Superior temporal gyrus (tissue), 1 donor: ENCODE measurements around the gene AGER.
"Not testable (repeated sequence)": the region's sequence is repeated elsewhere in the genome, so short reads cannot be mapped to it uniquely, and the experiment has no call there.

Experiments
- DNase-seq: peaks from one replicate; pipeline ENCODE4 v3.0.0-alpha.2; 2016; ENCODE audit errors: extremely low spot score

Gene AGER

DNA sequence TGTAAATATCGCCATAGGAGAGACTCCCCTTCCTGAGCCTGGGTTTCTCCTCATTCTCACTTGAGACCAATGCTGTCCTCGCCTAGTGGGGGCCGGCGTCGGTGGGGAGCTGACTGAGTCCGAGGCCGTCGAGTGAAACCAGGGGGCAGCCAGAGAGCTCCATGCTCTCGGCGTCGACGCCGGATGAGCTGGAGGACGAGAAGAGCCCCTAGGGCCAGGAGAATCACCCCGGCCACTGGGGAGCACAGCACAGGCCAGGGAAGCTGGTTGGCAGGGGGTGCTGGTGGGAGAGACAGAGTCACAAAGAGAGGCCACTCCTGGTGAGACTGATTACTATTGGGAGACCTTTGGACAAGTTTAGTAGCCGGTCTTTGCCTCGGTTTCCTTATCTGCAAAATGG lies 14.8 kb upstream of the AGER start:
- DNase-seq: no peak

DNA sequence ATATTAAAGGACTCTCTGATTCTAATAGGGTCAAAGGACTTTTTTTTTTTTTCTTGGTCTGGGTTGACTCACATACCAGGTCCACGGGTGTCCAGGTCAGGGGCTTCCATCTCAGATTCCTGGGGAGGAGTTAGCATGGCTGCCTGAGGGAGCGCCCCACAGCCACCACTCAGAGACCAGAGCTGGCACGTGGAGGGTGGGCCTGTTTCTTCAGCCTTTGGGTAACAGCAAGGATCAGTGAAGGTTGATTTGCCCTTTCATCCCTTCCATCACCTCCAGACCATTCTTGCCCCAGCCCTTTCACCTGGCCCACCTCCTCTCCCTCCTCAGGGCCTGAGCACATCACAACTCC lies 14.3 kb upstream of the AGER start:
- no peak for DNase-seq

DNA sequence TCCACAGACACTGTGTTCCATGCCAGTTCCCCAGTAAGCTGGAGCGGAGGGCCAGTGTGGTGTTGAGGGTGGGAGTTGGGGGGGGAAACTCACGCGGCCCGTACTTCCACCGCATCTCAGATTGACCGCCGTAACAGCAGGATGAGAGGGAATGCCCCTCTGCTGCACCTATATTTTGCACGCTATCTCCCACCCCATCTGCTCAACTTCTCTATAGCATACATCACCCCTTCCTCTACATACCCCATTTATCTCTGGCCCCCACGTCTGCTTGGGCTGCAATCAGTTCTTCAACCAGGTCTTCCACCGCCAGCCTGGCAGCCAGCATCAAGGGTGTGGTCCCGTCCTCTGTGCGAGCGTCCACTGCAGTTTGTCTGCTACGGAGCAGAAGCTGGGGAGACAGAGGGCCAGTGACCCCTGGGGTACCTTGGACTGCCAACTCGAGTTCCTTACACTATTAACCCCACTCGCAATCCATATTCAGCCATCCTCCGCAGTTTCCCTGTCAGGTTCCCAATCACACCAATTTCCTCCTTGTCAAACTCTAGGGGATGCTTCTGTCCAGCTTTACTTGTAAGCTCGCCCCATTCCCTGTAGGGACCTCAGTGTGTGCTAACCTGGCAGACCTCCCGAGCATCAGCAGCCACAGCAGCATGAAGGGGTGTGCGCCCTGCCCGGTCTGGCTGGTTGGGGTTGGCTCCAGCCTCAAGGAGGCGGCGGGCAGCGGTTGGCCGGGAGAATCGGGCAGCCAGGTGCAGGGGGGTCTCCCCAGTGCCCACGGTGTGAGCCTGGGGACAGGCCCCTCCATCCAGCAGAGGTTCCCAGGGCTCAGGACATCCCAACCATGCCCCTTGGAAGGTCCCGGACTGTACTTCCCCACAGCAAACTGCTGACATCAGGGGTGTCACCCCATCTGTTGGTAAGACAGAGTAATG lies 12.9 kb upstream of the AGER start:
- DNase-seq: peak; percentile 48

DNA sequence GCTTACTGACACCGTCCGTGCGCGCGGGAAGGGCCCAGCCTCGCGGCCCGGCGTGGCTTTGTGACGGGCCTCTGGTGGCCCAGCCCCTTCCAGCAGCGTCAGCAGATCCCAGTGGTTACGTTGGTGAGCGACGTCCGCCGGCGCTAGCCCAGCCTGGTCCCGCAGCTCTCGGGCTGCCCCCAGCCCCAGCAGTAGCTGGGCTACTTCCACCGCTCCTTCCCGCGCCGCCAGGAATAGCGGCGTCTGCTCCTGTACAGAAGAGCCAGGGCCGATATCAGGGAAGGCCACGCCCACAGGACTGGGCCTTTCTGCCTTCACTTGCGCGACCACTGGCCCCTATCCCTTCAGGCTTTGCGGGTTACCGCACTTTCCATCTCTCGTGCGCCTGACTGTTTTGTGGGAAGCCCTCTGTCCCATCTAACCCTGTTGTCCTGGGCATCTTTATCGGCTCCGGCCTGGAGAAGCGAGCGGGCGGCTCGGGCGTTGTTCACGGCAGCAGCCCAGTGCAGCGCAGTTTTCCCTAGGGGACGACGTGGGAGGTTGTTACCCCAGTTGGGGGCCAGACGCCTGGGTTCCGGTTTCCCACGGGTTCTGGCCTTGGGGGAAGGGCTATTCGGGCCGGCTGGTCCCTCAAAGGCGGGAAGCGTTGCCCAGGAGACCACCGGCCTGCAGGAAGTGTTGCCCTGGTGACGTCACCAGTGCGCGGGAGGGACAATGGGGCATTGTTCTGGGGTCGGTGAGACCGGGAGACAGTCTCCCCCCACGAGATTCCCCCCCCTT lies 12.0 kb upstream of the AGER start:
- DNase-seq: peak; percentile 95

DNA sequence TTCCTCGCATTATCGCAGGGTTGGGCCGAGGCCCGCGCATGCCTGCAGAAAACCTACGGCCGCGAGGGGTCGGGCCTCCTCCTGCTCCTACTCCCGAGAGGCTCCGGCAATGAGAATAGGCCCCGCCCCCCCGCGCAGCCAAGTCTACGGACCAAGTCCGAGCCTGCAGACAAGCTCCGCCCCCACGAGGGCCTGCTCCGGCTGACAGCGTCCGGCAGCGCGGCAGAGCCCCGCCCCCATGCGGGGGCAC lies 11.5 kb upstream of the AGER start:
- DNase-seq: peak; percentile 98

DNA sequence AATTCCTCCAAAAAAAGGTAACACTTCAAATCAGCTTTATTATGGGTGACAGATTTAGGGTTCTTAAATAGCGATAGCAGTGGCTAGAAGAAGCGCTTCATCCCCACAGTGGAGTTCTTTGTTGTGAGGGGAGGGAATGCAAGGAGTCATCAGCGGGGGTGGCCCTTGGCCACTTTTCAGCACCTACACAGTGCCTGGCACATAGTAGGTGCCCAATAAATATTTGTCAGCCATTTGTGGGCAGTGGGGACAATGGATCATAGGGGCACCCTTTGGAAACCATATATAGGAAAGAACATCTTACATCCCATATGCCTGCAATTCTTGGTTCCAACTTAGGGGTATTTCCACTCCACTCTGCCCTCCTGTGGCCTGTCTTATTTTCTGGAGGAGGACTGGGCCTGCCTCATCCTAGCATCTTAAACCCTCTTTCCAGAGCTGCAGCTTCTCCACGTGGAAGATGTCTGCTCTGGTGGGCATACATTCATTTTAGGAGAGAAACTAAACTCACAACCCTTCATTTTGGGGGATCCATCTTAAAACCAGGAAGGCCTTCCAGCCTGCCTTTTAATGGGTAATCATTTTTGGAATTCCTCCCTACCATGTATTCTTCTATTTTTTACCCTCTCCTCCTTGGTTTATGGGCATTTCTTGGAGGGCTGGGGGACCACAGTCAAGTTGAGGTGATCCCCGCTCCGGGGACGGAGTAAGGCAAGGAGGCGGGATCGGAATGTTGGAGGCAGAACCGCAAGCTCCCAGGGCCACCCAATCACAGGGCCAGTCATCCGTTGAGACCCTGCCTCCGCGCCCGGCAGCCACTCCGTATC lies 11.0 kb upstream of the AGER start:
- DNase-seq: no peak

DNA sequence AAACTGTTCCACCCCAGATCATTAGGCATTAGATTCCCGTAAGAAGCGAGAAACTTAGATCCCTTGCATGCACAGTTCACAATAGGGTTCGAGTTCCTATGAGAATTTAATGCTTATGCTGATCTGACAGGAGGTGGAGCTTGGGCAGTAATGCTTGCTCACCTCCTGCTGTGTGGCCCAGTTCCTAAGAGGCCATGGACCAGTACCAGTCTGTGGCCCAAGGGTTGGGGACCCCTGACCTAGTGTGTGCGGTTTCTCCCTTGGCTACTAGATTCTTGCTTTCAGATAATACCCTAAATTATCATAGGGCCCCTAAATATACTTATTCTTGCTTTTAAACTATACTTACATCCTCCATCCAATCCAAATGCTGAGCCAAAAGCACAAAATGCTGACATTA lies 10.3 kb upstream of the AGER start:
- no peak for DNase-seq

DNA sequence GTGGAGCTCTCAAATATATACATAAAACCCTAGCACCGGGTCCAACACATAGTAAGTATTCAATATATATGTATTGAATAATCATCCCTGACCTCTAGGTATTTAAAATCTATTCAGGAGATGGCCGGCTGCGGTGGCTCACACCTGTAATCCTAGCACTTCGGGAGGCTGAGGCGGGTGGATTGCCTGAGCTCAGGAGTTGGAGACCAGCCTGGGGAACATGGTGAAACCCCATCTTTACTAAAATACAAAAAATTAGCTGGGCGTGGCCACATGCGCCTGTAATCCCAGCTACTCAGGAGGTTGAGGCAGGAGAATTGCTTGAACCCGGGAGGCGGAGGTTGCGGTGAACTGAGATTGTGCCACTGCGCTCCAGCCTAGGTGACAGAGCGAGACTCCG lies 9.0 kb upstream of the AGER start:
- not testable (repeated sequence) for DNase-seq

DNA sequence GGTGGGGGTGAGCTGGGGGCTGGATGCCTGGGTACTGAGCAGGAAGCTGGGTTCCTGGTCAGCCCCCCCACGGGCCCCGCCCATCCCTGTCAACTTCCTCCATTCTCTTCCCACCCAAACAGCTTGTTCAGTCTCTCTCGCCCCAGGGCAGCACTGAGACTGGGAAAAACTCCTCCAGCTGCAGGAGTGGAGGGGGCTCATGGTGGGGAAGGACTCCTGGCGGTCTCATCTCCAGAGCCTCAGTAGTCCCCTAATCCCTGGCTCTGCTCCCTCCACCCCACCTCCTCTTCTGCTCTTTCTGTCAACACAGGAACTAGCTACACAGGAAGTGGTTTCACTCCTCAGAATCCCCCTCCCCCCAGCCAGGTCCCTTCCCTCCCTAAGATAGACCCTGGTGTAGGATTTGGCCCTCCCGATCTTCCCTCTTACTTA lies 8.6 kb upstream of the AGER start, which contains the start of gene GPSM3:
Gene GPSM3 (minus strand): TSS at position 36 of the 432 bp plus-strand sequence. CDS start 130 bp downstream, outside the sequence.
- DNase-seq: no peak

DNA sequence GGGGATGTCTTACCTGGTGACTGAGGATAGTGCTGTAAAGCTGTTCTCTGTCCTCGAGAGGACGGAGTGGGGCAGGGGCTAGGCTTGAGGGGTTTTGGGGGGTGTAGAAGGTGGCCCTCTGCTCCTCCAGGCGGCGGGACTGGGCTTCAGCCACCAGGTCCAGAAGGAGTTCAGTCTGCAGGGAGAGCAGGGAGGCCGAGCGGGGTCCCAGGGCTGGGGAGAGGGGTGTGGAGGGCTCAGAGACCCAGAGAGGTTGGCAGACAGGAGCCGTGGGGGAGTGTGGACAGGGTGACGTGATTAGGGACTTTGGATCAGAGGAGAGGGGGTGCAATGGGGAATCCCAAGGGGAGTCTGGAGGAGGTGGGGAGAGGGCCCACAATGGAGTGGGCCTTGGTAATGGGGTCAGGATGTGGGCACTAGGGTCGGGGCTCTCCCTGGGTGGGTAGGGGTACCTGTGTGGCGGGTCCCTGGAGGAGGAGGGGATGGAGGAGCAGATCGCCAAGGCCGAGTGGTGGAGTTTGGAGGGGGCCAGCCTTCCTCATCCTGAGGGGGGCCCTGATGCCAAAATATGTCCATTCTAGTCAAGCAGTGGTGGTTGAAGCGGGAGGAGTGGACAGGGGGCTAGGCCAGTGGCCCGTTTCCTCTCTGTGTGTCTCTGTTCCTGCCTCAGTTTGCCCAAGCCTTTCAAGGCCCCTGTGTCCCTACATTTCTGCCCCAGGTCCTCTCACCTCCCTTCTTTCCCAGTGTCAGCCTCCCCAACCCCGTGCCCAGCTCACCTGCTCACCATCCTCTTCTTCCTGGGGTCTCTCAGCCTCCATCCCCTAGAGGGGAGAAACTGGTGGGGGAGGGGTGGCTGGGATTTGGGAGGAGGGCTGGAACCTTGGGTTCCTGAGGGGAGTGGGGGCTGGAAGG lies 7.9 kb upstream of the AGER start:
- DNase-seq: no peak

DNA sequence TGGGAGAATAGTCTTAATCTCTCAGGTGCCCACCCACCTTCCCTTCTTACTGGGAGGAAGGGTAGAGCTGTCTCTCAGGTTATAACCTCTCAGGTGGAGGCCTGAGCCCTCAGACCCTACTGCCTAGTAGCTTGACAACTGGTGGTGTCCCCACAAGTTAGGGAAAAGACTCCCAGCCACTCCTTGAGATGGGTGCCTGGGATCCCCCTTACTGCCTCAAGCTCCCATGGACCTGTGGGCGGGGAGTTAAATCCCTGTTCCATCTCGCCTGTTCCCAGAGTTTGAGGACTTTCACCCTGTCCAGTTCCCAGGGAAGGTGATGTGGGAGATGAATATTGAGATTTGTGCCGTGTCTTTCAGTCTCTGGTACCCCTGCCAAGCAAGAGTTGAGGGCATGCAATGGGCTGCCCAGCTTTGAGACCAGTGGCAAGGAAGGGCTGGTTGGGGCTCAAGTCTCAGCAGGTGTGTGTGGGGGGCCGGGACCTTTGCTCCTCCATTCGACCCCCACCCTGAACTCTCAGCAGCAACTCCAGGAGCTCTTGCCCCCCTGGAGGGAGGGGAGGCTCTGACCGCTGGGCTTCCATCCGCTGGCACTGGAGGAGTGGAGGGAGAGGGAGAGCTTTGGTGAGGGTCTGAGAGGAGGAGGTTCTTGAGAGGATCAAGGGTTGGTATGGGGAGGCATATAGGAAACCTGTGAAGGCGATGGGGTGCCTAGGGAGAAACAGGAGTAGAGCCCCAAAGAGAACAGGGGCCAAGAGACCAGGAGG lies 7.0 kb upstream of the AGER start:
- DNase-seq: no peak

DNA sequence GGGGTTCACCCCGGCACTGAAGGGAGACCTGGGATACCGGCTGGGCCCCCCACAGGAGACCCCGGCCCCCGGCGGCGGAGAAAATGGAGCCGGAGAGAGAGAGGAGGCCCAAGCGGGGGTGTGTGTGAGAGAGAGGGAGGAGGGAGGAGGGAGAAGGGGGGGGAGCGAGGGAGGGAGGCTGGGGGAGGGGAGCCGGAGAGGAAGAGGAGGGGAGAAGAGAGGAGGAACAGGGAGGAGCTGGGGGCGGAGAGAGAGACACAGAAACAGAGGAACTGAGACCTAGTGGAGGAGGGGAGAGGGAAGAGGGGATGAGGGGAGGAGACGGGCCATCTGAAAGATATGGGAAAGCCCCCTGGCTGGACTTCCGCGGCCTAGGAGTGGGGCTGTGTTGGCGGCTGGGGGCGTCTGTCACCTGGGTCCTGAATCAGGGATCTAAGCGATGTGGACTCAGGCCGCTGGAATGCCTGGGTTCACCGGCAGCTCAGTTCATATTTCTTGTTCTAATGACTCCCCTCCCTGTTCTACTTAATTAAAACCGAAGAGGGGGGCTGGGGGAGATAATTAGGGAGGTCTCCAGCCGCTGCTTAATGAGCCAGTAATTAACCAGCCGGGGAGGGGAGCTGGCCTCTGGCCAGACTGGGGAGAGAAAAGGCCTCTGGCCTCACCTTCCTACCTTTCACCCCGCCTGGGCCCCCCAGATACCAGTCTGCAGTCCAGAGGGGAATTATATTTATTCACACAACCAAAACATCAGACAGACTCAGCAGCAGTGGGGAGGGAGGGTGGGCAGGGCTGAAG lies 6.2 kb upstream of the AGER start, which contains the start of gene PBX2:
Gene PBX2 (minus strand): TSS at position 149 of the 798 bp plus-strand sequence. CDS start 287 bp downstream, outside the sequence.
- DNase-seq: peak; percentile 85

DNA sequence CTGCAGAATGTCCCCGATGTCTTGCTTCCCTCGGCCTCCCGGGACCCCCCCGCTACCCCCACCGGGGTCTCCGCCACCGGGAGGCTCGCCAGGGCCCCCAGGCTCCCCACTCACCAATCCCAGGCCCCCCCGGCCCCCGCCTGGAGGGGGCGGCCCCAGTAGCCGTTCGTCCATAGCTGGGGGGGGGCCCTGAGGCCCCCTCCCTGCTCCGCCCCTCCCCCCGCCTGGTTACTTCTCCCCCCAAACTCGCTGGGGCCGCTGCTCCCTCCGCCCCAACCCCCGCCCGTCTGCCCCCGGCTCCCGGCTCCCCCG lies 5.6 kb upstream of the AGER start:
- no peak for DNase-seq

DNA sequence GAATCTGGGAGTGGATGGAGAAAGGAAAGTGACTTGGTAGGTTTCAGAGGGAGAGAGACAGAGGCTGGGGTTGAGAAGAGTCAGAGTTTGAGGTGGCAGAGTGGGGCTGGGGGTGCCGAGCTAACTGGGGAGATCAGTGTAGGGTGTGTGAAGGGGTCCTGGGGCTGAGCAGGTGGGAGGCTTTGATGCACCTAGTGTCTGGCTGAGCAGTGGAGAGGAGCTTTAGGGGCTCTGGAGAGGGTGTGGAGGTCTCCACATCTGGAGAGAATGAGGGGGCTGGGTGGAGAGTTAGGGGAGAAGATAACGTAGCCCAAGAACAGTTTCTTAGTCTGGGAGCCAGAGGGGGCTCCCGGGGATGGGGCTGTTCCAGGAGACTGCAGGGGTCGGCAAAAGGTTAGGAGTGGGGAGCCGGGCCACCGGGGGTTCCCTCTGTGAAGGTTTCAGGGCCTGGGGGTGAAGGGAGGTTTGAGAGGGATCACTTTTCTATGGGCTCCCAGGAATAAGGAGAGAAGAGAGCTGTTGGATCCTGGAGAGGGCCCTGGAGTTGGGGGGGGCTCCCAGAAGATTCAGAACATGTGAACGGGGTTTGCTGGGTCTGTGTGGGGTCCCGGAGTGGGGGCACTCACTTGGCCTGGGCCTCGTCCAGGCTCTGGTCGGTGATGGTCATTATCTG lies 5.2 kb upstream of the AGER start:
- DNase-seq: no peak

DNA sequence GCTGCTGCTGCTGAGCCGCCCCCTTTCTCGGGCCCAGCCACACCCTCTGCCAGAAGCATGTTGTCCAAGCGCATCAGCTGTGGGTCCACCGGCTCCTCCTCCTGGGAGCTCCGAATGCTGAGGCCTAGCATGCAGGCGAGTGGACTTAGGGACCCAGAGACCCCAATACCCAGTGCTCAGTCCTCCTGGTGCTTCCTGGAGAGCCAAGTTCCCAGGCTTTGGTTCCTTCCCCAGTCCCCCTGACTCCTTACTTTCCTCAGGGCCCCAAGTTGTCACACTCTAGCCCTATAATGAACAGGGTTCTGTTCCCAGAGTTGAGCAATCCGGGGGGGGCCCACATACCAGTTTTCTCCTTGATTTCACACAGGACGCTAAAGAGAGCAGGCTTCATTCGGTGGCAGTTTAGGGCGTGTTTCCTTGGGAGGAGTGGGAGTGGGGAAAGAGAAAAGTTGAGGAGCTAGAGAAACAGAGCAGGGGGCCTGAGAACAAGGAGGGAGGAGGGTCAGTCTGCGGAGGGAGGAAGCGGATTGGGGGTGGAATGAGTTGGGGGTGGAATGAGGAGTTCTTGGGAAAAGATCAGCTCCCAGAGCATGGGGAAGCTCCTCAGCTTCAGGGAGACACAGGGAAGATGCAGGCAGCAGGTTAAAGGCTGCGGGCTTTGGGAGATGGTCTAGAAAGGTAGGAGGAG lies 4.5 kb upstream of the AGER start:
- DNase-seq: no peak

DNA sequence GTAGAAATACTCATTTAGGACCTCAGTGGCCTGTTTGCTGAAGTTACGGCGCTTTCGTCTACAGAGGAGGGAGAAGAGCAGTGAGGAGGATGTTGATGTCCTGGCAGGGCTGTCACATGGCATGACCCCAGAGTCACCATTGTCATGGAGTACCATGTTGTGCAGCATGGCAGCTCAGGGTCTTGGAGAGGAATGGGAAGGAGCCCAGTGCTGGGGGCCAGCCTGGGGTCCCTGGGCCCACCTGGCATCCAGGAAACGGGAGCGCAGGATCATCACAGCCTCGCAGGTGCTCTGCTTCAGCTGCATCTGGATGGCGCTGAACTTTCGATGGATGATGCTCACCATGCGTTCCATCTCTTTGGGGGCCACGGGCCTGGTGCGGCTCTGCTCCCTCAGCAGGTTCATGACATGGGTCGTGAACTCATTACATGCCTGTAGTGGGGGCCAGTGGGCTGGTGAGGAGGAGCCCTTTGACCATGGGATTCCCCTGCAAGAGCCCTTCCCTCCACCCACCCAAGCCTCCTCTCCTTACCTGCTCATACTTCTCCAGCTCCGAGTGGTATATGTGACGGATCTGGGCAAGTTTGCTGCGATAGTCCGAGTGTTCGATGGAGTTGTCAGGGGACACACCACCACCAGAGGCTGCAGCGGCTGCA lies 3.8 kb upstream of the AGER start:
- not testable (repeated sequence) for DNase-seq

DNA sequence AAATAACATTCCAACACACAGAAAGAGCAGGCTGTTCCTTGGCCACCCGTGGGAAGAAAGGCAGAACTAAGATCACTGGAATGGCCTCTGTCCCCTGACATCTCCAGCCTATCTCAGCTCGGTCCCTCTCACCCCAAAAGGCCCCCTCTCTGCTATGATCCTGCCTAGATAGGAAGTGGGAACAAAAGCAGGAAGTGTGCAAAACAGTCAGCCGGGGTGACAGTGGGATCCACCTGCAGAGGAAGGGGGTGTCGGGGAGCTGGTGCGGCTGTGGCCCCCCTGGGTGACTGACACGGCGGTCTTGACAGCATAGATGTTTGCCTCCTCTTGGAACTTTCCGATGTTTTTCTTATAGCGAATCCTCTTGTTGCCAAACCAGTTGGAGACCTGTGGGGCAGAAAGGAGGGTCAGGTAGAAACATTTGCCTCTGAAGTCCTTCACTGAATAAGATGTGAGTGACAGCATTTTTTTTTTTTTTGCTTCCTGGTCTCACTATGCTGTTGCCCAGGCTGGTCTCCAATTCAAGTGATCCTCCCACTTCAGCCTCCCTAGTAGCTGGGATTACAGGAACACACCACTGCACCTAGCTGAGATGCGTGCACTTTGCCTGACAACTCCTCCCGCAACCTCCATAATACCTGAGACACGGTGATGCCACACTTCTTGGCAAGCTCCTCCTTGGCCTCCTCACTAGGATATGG lies 3.1 kb upstream of the AGER start:
- DNase-seq: no peak
